ENCODE results near the gene DGKI.

Gene DGKI

DNA sequence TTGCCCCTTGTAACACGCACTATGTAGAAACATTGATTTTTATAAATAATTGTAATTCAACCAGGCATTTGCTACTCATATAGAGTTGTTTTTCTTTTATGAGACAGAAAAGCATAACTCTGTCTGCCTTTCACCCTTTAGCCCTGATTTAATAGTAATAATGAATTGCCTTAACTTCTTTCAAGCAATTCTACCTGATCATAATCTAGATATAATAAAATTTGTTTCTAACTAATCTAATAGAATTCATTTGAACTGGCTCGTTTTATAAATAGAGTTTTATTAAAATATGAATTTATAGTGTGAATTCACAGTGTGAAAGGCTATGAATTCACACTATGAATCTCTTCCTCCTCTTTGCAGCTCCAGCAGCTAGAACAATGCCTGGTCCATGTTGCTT, 319.1 kb downstream of the DGKI start:
- H3K4me1 ChIP-seq (ENCODE audit: control insufficient read depth in 1 of 2, insufficient read depth in 2 of 2, low read length in 2 of 2) = no peaks in the 10 kb centered on the region
- no peak overlapping the region for H4K12ac ChIP-seq (ENCODE audit: low read depth, low read length)
- no peak overlapping the region for H2BK120ac ChIP-seq (ENCODE audit: insufficient read depth, low read length, poor library complexity)
- no peak overlapping the region for H3K4me2 ChIP-seq (ENCODE audit: low read length)
- H3K79me2 ChIP-seq (ENCODE audit: control insufficient read depth, insufficient read depth, low read length, poor library complexity) = no peaks in the 10 kb centered on the region
- no peak overlapping the region for H3K23ac ChIP-seq (ENCODE audit: low read length)
- H3K14ac ChIP-seq (ENCODE audit: low read length) = no peak overlapping the region
- H4K8ac ChIP-seq (ENCODE audit: low read depth, low read length) = no peak overlapping the region
- no CpG with 5 or more reads among the region's 2 CpGs for WGBS (ENCODE audit: extremely low coverage, insufficient coverage, insufficient read length)
- H2BK5ac ChIP-seq (ENCODE audit: low read depth, low read length, poor library complexity) = no peak overlapping the region
- no peak overlapping the region for H2BK12ac ChIP-seq (ENCODE audit: low read length)
- no peak overlapping the region for H3K27ac ChIP-seq (ENCODE audit: low read depth, low read length)
- no peaks in the 10 kb centered on the region for H3K36me3 ChIP-seq (ENCODE audit: control insufficient read depth in 1 of 2, insufficient read depth in 2 of 2, low read length in 2 of 2)
- no peaks in the 10 kb centered on the region for H3K27me3 ChIP-seq (ENCODE audit: insufficient read depth, low read length)
- H2AK5ac ChIP-seq (ENCODE audit: low read length) = no peak overlapping the region
- no peaks in the 10 kb centered on the region for H3K79me1 ChIP-seq (ENCODE audit: low read length)
- no peak overlapping the region for H3K4me3 ChIP-seq (ENCODE audit: low read depth, low read length)
- DNase-seq = no peak
- H4K91ac ChIP-seq (ENCODE audit: low read depth, low read length) = no peak overlapping the region
- H3K9ac ChIP-seq (ENCODE audit: low read length) = no peak overlapping the region
- no peak overlapping the region for H3K18ac ChIP-seq (ENCODE audit: low read length)
- no peak overlapping the region for H3K4ac ChIP-seq (ENCODE audit: low read depth, low read length)
- H3K9me3 ChIP-seq (ENCODE audit: insufficient read depth, low read depth, low read length) = no peaks in the 10 kb centered on the region
- H2AFZ ChIP-seq (ENCODE audit: insufficient read depth, low read length, poor library complexity) = no peak overlapping the region

DNA sequence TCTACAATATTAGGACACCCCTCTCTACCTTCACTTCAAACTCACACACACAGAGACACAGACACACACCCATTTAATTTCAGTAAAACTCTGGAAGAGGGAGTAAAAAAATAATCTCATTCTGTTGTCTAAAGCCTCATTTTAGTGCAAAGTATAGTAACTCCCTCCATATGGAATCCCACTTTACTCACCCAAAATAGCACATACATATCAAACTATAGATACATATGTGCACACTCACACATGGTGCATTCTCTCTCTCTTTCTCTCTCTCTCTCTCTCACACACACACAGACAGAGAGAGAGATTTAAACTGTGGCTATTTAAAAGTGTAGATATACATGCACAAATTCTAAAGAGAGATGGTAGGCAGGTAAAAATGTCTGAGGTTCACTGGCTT, 323.6 kb downstream of the DGKI start:
- H3K4me1 ChIP-seq (ENCODE audit: control insufficient read depth in 1 of 2, insufficient read depth in 2 of 2, low read length in 2 of 2) = no peaks in the 10 kb centered on the region
- no peak overlapping the region for H3K4me2 ChIP-seq (ENCODE audit: low read length)
- no peak overlapping the region for H4K91ac ChIP-seq (ENCODE audit: low read depth, low read length)
- no peak overlapping the region for H2AK5ac ChIP-seq (ENCODE audit: low read length)
- DNase-seq = no peak
- H4K12ac ChIP-seq (ENCODE audit: low read depth, low read length) = no peak overlapping the region
- no peak overlapping the region for H3K4me3 ChIP-seq (ENCODE audit: low read depth, low read length)
- H3K4ac ChIP-seq (ENCODE audit: low read depth, low read length) = no peak overlapping the region
- H3K18ac ChIP-seq (ENCODE audit: low read length) = no peak overlapping the region
- H3K36me3 ChIP-seq (ENCODE audit: control insufficient read depth in 1 of 2, insufficient read depth in 2 of 2, low read length in 2 of 2) = no peaks in the 10 kb centered on the region
- no peak overlapping the region for H2BK120ac ChIP-seq (ENCODE audit: insufficient read depth, low read length, poor library complexity)
- H2BK5ac ChIP-seq (ENCODE audit: low read depth, low read length, poor library complexity) = no peak overlapping the region
- H3K23ac ChIP-seq (ENCODE audit: low read length) = no peak overlapping the region
- no peaks in the 10 kb centered on the region for H3K79me1 ChIP-seq (ENCODE audit: low read length)
- no peaks in the 10 kb centered on the region for H3K79me2 ChIP-seq (ENCODE audit: control insufficient read depth, insufficient read depth, low read length, poor library complexity)
- no peak overlapping the region for H3K9ac ChIP-seq (ENCODE audit: low read length)
- H3K27ac ChIP-seq (ENCODE audit: low read depth, low read length) = no peak overlapping the region
- no peak overlapping the region for H4K8ac ChIP-seq (ENCODE audit: low read depth, low read length)
- no peaks in the 10 kb centered on the region for H3K27me3 ChIP-seq (ENCODE audit: insufficient read depth, low read length)
- H3K9me3 ChIP-seq (ENCODE audit: insufficient read depth, low read depth, low read length) = no peaks in the 10 kb centered on the region
- H2BK12ac ChIP-seq (ENCODE audit: low read length) = no peak overlapping the region
- no peak overlapping the region for H3K14ac ChIP-seq (ENCODE audit: low read length)
- no peak overlapping the region for H2AFZ ChIP-seq (ENCODE audit: insufficient read depth, low read length, poor library complexity)

DNA sequence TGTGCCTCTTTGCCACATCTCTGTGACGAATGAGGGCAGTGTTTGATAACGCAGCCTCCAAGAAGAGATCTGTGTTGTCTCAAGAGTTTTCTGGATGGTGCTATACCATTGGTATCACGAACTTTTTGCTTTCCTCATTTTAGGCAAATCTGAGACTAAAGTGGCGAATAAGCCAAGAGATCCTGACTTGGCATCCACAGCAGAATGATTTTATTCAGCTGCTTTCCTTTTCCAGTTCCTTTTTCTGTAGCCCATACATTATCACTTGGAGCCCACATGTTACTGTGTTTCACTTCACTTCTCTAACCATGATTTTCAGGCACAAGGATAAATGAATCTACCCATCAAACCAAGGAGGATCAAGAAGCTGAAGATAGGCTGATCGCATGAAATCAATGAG, 325.3 kb downstream of the DGKI start:
- no peak overlapping the region for H3K23ac ChIP-seq (ENCODE audit: low read length)
- H2BK5ac ChIP-seq (ENCODE audit: low read depth, low read length, poor library complexity) = no peak overlapping the region
- H2BK120ac ChIP-seq (ENCODE audit: insufficient read depth, low read length, poor library complexity) = no peak overlapping the region
- DNase-seq = no peak
- H3K27me3 ChIP-seq (ENCODE audit: insufficient read depth, low read length) = no peaks in the 10 kb centered on the region
- no peak overlapping the region for H3K4me2 ChIP-seq (ENCODE audit: low read length)
- H3K4me1 ChIP-seq (ENCODE audit: control insufficient read depth in 1 of 2, insufficient read depth in 2 of 2, low read length in 2 of 2) = no peaks in the 10 kb centered on the region
- H3K9me3 ChIP-seq (ENCODE audit: insufficient read depth, low read depth, low read length) = no peaks in the 10 kb centered on the region
- no peak overlapping the region for H4K91ac ChIP-seq (ENCODE audit: low read depth, low read length)
- no peaks in the 10 kb centered on the region for H3K79me2 ChIP-seq (ENCODE audit: control insufficient read depth, insufficient read depth, low read length, poor library complexity)
- H2AFZ ChIP-seq (ENCODE audit: insufficient read depth, low read length, poor library complexity) = no peak overlapping the region
- H3K79me1 ChIP-seq (ENCODE audit: low read length) = no peaks in the 10 kb centered on the region
- no peak overlapping the region for H3K18ac ChIP-seq (ENCODE audit: low read length)
- H4K12ac ChIP-seq (ENCODE audit: low read depth, low read length) = no peak overlapping the region
- no peak overlapping the region for H2AK5ac ChIP-seq (ENCODE audit: low read length)
- no peak overlapping the region for H3K27ac ChIP-seq (ENCODE audit: low read depth, low read length)
- no peak overlapping the region for H3K4me3 ChIP-seq (ENCODE audit: low read depth, low read length)
- H3K36me3 ChIP-seq (ENCODE audit: control insufficient read depth in 1 of 2, insufficient read depth in 2 of 2, low read length in 2 of 2) = no peaks in the 10 kb centered on the region
- H4K8ac ChIP-seq (ENCODE audit: low read depth, low read length) = no peak overlapping the region
- no peak overlapping the region for H2BK12ac ChIP-seq (ENCODE audit: low read length)
- no peak overlapping the region for H3K14ac ChIP-seq (ENCODE audit: low read length)
- no peak overlapping the region for H3K9ac ChIP-seq (ENCODE audit: low read length)
- no CpG with 5 or more reads among the region's 5 CpGs for WGBS (ENCODE audit: extremely low coverage, insufficient coverage, insufficient read length)
- H3K4ac ChIP-seq (ENCODE audit: low read depth, low read length) = no peak overlapping the region

DNA sequence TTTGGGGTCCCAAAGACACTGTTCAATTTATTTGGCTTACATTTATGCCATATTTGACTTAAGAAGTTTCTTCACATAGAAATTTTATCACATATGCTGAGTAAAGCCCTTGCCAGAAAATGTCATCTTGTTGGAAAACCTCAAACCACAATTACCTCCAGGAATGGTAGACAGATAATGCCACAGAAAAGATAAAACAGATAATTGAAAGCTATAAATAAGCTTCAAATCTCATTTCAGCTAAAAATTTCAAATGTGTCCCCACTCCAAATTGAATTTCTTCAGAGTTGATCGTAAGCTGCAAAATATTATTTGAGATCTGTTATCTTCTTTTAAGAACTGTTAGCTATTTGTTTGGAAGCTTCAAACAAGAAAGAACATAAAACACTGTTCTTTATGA, 326.8 kb downstream of the DGKI start:
- no peaks in the 10 kb centered on the region for H3K79me1 ChIP-seq (ENCODE audit: low read length)
- H2BK12ac ChIP-seq (ENCODE audit: low read length) = no peak overlapping the region
- H2AK5ac ChIP-seq (ENCODE audit: low read length) = no peak overlapping the region
- no peak overlapping the region for H4K8ac ChIP-seq (ENCODE audit: low read depth, low read length)
- no peaks in the 10 kb centered on the region for H3K27me3 ChIP-seq (ENCODE audit: insufficient read depth, low read length)
- H3K79me2 ChIP-seq (ENCODE audit: control insufficient read depth, insufficient read depth, low read length, poor library complexity) = no peaks in the 10 kb centered on the region
- H3K36me3 ChIP-seq (ENCODE audit: control insufficient read depth in 1 of 2, insufficient read depth in 2 of 2, low read length in 2 of 2) = no peaks in the 10 kb centered on the region
- no peaks in the 10 kb centered on the region for H3K9me3 ChIP-seq (ENCODE audit: insufficient read depth, low read depth, low read length)
- H4K12ac ChIP-seq (ENCODE audit: low read depth, low read length) = no peak overlapping the region
- no peak for DNase-seq
- no peak overlapping the region for H4K91ac ChIP-seq (ENCODE audit: low read depth, low read length)
- H3K27ac ChIP-seq (ENCODE audit: low read depth, low read length) = no peak overlapping the region
- H3K23ac ChIP-seq (ENCODE audit: low read length) = no peak overlapping the region
- no peak overlapping the region for H3K14ac ChIP-seq (ENCODE audit: low read length)
- H3K4me2 ChIP-seq (ENCODE audit: low read length) = no peak overlapping the region
- H3K18ac ChIP-seq (ENCODE audit: low read length) = no peak overlapping the region
- no peaks in the 10 kb centered on the region for H3K4me1 ChIP-seq (ENCODE audit: control insufficient read depth in 1 of 2, insufficient read depth in 2 of 2, low read length in 2 of 2)
- no peak overlapping the region for H2AFZ ChIP-seq (ENCODE audit: insufficient read depth, low read length, poor library complexity)
- H3K9ac ChIP-seq (ENCODE audit: low read length) = no peak overlapping the region
- H2BK5ac ChIP-seq (ENCODE audit: low read depth, low read length, poor library complexity) = no peak overlapping the region
- H2BK120ac ChIP-seq (ENCODE audit: insufficient read depth, low read length, poor library complexity) = no peak overlapping the region
- WGBS (ENCODE audit: extremely low coverage, insufficient coverage, insufficient read length) = no CpG with 5 or more reads among the region's 1 CpG
- H3K4ac ChIP-seq (ENCODE audit: low read depth, low read length) = no peak overlapping the region
- no peak overlapping the region for H3K4me3 ChIP-seq (ENCODE audit: low read depth, low read length)

Measured in trophoblast cell (in vitro differentiated cells and primary cell).